SK-N-MC (cell line): ENCODE results near the gene ANKDD1B.
A peak's percentile ranks its signal among the peaks of the same experiment; 100 is the strongest.

Source experiments
- DNase-seq: peaks from one replicate; pipeline ENCODE4 v3.0.0-alpha.2; 2011; ENCODE audit warnings: low read depth, low spot score
- H3K27ac ChIP-seq: fragments of 200-600 bp; sonication (generic); 2 replicates; pipeline ENCODE4 v1.5.1; 2016; ENCODE audit warnings: mixed run types
- H3K36me3 ChIP-seq: fragments of 200-600 bp; sonication (generic); 2 replicates; pipeline ENCODE4 v1.6.1; 2017; ENCODE audit warnings: antibody characterized with exemption, low read length, mixed read lengths; ENCODE audit not compliant: insufficient read depth
- H3K4me3 ChIP-seq: fragments of 200-600 bp; sonication (generic); 2 replicates; pipeline ENCODE4 v1.5.1; 2016
- H3K9ac ChIP-seq: fragments of 200-600 bp; sonication (generic); 2 replicates; pipeline ENCODE4 v1.8.0; 2017; ENCODE audit warnings: mixed run types, mixed read lengths; ENCODE audit not compliant: insufficient read length
- H3K9me3 ChIP-seq: fragments of 200-600 bp; sonication (generic); 2 replicates; pipeline ENCODE4 v1.6.1; 2017; ENCODE audit warnings: low read depth, mild to moderate bottlenecking, antibody characterized with exemption, low read length, moderate library complexity, mixed read lengths
- EZH2 ChIP-seq: fragments of 200-600 bp; sonication (generic); IDR thresholded peaks from one replicate; pipeline ENCODE4 v1.6.1; 2017; ENCODE audit warnings: antibody characterized with exemption
- FOXP2 ChIP-seq: optimal IDR thresholded peaks from 2 replicates; pipeline ENCODE3; 2011; ENCODE audit warnings: mild to moderate bottlenecking, moderate library complexity; ENCODE audit not compliant: insufficient read depth; ENCODE audit errors: extremely low read length, control extremely low read depth
- POLR2AphosphoS5 ChIP-seq: IDR thresholded peaks from 2 replicates; pipeline ENCODE4 v1.6.1; 2012; ENCODE audit warnings: mild to moderate bottlenecking, low read depth, low read length, borderline replicate concordance

Gene ANKDD1B

DNA sequence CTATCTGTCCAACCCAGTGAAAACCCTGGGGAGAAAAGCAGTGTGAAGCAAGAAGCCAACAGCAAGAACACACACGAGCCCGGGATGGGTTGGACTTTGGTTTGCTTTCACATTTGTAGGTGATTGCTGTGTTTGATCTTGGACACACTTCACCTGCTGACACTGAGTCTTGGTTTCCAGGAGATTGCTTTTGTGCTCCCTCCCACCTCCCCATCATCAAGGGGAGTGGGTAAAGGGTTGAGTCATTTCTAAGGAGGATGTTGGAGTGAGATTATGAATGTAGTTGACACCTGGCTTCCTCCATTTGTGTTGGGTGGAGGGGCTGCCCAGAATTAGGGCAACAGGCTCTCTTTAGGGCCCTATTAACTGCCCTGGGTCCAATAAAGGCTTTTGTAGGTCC is 37.5 kb downstream of the ANKDD1B start:
- TF ChIP-seq FOXP2, result no peak
- TF ChIP-seq EZH2, result no peak
- no peak for TF ChIP-seq POLR2AphosphoS5
- no peaks in the 10 kb centered on the region for H3K9me3 ChIP-seq
- H3K36me3 ChIP-seq, result no peaks in the 10 kb centered on the region
- no peak overlapping the region for H3K4me3 ChIP-seq
- H3K27ac ChIP-seq, result no peak overlapping the region
- DNase-seq, result no peak
- no peak overlapping the region for H3K9ac ChIP-seq

DNA sequence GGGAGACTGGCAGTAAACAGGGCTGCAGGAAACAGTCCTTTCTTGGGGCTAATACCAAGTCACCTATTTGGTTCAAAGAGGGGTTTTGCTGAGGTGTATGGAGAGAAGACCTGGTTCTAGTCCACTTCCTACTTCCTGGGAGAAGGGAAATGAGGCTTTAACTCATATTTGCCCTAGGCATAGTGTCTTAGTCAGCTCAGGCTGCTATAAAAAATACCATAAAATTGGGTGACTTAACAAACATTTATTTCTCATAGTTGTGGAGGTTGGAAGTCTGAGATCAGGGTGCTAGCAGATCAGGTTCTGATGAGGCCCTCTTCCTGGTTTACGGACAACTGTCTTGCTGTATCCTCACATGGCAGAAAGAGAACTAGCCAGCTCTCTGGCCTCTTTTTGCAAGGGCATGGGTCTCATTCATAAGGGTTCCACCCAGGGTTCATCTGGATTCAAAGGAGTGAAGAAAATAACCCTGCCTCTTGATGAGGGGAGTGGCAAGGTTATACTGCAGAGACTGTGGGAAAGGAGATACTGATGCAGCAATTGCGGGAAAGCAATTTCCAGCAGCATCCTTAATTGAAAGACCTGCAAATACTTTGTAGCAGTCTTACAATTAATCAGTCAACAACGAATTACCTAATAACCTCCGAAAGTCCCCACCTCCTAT is 40.5 kb downstream of the ANKDD1B start:
- peak overlapping the region; percentile 12; the same call in 1 of the 2 replicates for H3K4me3 ChIP-seq
- no peaks in the 10 kb centered on the region for H3K36me3 ChIP-seq
- no peak for DNase-seq
- TF ChIP-seq POLR2AphosphoS5 (no peak), EZH2 (no peak), FOXP2 (no peak)
- H3K27ac ChIP-seq, result peak overlapping the region; percentile 43; the same call in 1 of the 2 replicates
- no peaks in the 10 kb centered on the region for H3K9me3 ChIP-seq
- no peak overlapping the region for H3K9ac ChIP-seq

DNA sequence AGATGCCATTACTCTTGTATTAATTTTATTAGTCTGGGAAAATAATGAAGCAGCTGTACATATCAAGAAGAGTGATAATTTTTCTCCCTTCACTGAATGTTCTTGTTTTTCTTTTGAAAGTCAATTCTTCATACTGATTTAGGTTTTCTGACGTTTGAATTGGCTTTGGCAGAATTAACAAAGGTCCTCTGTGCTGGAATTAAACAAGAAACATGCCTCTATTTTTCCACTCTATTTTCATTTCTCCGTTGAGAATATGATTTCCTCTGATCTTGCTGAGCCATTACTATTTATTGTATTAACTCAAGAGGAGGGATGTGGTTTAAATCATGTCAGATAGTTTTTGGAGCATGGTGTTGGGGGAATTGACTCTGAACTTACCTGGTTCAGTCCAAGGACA is 42.3 kb downstream of the ANKDD1B start:
- no peaks in the 10 kb centered on the region for H3K36me3 ChIP-seq

DNA sequence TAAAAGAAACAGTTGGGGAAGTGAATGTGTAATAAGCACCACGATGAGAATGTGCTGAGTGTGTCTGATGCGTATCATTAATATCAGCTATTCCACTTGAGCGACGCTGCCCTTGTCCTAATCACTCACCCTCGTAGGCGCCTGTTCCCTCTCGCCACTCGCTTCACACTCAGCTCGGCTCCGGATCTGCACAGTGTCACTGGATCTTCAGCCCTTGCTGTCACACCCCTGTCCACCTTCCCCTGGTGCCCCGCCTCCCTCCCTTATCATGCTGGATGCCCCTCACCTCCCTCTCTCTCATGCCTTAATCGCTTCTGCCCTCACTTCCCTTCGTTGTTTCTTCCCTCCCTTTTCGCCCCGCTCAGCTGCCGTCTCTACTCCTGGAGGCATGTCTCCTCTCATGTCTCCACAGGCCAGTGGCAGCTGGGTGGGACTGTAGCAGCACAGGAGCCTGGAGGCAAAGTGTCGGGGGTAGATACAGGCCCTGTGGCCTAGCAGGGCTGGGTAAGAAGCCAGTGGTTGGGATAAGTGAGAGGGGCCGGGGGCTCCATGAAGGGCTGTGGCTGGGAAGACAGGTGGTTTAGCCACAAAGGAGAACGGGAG is 43.5 kb downstream of the ANKDD1B start:
- no peak overlapping the region for H3K9ac ChIP-seq
- TF ChIP-seq FOXP2 (no peak), POLR2AphosphoS5 (no peak)
- H3K9me3 ChIP-seq, result no peaks in the 10 kb centered on the region
- no peaks in the 10 kb centered on the region for H3K36me3 ChIP-seq
- no peak for DNase-seq
- no peak overlapping the region for H3K27ac ChIP-seq
- H3K4me3 ChIP-seq, result no peak overlapping the region

More for the DNA sequence above, 42.3 kb downstream of the ANKDD1B start:
- TF ChIP-seq POLR2AphosphoS5 (no peak), EZH2 (no peak), FOXP2 (no peak)
- no peak overlapping the region for H3K4me3 ChIP-seq
- H3K9ac ChIP-seq, result no peak overlapping the region
- no peaks in the 10 kb centered on the region for H3K9me3 ChIP-seq
- DNase-seq, result no peak
- peak overlapping the region; percentile 11; the same call in 1 of the 2 replicates for H3K27ac ChIP-seq

DNA sequence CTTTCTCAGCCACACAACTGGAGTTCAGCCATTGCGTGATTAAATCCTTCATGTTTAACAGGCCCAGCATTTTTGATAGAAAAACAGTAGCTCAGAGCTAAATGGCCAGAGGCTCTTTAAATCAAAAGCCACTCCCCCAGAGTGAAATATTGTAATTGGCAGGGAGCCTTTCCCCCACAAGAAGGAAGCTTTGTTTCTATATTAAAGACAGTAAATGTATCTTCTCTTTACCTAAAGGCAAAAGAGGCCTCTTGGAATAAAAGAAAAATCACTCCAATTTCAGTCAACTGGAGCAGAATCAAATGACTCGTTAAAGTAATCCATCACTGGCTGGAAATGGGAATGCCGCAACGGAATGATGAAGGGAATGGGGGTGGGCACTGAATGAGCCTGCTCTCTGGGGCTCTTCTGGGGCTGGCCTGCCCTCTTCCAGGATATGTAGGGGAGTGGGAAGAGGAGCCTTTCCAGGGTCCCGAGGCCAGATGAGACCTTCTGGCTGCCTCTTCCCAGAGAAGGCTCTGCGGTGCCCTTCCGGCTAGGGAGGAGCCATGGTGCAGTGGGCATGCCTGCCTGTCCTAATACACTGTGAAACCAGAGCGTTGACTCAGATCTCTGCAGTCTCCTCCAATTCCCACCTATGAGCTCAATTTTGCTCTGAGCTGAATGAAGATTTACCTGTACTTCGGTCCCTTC is 45.2 kb downstream of the ANKDD1B start:
- no peaks in the 10 kb centered on the region for H3K9me3 ChIP-seq
- no peak for DNase-seq
- TF ChIP-seq EZH2, result no peak
- TF ChIP-seq POLR2AphosphoS5, result no peak
- TF ChIP-seq FOXP2, result no peak
- no peak overlapping the region for H3K9ac ChIP-seq
- no peaks in the 10 kb centered on the region for H3K36me3 ChIP-seq
- no peak overlapping the region for H3K27ac ChIP-seq
- peak overlapping the region; percentile 21 for H3K4me3 ChIP-seq

DNA sequence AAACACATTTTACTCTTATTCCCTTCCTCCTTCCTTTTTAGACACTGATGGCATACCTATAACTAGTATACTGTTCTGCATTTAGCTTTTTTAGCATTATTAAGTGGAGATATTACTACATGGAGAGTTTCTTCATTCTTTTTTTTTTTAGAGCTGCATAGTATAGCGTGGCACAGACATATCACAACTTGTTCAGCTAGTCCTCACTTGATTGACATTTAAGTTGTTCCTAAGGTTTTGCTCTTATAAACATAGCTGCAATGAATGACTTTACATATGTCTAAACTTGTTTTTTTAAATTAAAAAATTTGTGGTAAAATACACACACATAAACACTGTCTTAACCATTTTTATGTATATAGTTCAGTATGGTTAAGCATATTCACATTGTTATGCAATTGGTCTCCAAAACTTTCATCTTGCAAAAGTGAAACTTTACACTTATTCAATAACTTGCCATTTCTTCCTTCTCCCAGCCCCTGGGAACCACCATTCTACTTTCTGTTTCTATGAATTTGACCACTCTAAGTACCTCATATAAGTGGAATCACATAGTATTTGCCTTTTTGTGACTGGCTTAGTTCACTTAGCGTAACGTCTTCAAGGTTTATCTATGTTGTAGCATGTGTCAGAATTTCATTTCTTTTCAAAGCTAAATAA is 48.7 kb downstream of the ANKDD1B start:
- Histone ChIP-seq H3K9me3 (no peaks in the 10 kb centered on the region), H3K4me3 (no peak overlapping the region), H3K27ac (no peak overlapping the region), H3K36me3 (no peaks in the 10 kb centered on the region), H3K9ac (no peak overlapping the region)
- DNase-seq, result no peak
- TF ChIP-seq POLR2AphosphoS5 (no peak), EZH2 (no peak), FOXP2 (no peak)

DNA sequence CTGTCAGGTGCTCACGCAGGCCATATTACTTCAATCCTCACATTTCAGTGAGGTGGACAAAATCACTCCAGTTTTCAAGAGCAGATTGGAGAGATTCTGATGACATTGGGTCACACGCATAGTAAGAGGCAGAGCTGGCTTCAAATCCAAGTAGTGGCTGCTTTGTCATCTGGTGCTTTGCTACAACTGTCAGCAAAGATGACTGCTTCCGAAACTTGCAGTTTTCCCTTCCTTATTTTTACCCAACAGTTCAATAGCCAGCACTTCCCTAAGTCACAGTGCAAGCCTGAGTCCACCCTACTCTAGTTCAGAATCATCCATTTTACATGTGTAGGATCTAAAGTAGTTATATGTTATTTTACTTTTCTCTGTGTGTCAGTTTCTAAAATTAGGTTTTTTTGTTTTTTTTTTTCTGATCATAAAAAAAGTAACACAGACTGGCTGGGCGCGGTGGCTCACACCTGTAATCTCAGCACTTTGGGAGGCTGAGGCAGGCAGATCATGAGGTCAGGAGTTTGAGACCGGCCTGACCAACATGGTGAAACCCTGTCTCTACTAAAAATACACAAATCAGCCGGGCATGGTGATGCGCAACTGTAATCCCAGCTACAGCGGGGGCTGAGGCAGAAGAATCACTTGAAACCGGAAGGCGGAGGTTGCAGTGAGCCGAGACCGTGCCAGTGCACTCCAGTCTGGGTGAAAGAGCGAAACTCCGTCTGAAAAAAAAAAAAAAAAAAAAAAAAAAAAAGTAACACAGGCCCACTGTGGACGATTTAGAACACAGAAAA is 49.6 kb downstream of the ANKDD1B start:
- TF ChIP-seq POLR2AphosphoS5, result no peak
- no peak for TF ChIP-seq EZH2
- TF ChIP-seq FOXP2, result no peak
- H3K27ac ChIP-seq, result no peak overlapping the region
- H3K36me3 ChIP-seq, result no peaks in the 10 kb centered on the region
- no peak overlapping the region for H3K4me3 ChIP-seq
- H3K9me3 ChIP-seq, result no peaks in the 10 kb centered on the region
- DNase-seq, result no peak
- no peak overlapping the region for H3K9ac ChIP-seq

DNA sequence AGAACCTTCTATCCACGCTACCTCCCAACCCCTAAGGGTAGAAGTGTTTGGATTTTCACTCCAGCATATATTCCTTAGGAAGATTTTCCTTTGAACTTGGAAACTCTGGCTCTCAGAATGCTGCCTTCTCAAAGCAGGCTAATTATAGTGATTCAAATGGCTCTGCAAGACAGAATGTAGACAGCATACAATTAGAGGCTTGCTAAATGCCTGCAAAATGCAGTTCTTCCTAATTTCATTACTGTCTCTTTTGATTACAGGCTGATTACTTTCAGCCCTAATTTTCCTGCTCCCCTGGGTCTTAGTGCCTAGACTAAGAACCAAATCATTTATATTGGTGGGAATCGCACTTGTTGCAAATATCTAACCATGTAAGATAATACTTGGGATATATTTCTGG is 50.8 kb downstream of the ANKDD1B start:
- no peak overlapping the region for H3K4me3 ChIP-seq
- TF ChIP-seq POLR2AphosphoS5 (no peak), FOXP2 (no peak), EZH2 (no peak)
- no peaks in the 10 kb centered on the region for H3K36me3 ChIP-seq
- H3K9me3 ChIP-seq, result no peaks in the 10 kb centered on the region
- H3K9ac ChIP-seq, result no peak overlapping the region
- H3K27ac ChIP-seq, result no peak overlapping the region
- DNase-seq, result no peak
